HL-60/S4 (cell line): Measurements from ENCODE around the gene NLGN1.

Experiments used
- in situ Hi-C: fragments of 300-500 bp; cut with MboI; formaldehyde crosslinking; loops from 2 replicates; pipeline ENCODE4 v1.14.3; 2022; ENCODE audit warnings: low sequenced_read_pairs

Gene NLGN1

DNA sequence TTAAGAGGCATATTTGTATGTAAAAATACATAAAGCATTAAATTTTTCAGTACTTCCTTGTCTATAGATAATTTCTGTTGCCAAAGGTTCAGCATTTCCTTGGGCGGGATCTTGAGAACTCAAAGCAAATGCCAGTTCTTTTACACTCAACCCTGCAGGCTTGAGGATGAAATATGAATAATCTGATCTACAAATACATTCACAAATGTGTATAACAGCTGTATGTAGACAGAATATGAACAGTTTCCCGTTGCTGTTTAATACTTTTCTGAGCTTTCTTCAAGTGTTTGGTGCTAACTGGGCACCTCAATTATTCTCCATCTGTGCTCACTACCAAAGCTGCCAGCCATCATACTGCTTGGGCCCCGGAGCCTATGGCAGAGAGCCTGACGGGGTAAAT lies 661.3 kb downstream of the NLGN1 start:
- in situ Hi-C loops: no loop called here

DNA sequence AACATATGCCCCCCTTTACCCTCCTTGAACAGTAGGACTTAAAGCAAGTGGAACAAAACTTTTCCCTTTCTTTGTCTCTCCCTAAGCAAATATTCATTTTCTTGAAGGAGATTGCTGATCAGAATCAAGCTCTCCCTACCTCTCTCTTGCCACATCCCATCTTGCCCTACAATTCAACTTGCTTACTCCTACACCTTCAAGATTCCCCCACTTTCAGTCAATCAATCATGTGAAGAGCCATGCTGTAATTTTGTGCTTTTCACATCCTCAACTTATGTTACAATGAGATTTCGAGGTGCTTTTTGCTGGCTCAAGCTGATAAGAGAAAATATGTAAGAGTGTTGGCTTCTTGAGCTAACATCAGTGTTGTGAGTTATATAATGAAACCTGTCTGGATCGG lies 662.9 kb downstream of the NLGN1 start:
- in situ Hi-C loops: no loop called here

DNA sequence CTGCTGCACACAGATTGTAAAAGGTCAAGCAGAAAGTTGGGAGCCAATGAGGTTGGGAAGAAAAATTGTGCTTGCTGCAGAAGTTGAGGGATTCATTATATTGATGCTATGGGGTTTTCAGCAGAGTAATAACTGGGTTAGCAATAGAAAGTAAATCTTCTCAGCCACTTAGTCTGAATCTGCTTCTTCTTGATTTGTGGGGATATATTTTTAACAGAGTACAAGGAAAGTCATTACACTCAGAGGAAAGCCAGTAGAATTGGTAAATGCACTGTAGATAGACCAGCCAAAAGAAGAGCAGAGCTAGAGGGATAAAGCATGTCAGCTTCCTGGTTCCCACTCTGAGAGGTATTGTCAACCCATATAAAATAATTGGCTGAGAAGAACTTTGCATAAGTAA lies 663.6 kb downstream of the NLGN1 start:
- in situ Hi-C loops: no loop called here

DNA sequence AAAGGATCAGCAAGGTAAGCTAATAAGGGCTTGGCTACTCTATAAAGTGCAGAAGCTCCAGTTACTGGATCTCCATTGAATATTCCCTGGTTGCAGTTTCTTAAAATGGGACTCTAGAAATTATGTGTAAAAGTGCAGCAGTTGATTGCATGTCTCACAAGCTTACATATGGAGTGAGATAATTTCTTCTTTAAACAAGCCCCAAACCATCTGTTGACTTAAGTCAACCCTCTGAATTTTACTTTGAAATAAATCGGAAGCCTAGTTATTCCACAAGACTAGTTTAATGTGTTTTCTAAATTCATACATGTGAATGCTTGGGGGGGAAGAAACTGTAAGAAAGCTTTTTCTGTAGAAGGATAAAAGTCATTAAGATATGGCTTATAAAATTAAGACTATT lies 664.2 kb downstream of the NLGN1 start:
- in situ Hi-C loops: no loop called here

DNA sequence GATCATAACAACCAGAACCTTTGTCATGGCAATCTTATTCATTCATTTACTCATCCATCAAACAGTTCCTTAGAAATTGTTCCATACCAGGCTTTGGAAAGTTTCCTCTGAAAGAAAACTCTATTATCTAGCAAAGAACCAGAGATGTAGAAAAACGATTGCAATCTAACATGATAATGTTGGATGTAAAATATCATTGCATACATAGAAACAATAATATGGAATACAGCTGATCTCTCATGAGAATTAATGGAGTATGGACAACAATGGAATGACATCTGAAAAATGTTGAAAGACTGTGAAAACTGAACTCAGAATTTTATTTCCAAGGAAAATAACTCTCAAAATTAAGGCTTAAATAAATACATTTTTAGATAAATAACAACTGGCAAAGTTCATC lies 665.4 kb downstream of the NLGN1 start:
- in situ Hi-C loops: no loop called here

DNA sequence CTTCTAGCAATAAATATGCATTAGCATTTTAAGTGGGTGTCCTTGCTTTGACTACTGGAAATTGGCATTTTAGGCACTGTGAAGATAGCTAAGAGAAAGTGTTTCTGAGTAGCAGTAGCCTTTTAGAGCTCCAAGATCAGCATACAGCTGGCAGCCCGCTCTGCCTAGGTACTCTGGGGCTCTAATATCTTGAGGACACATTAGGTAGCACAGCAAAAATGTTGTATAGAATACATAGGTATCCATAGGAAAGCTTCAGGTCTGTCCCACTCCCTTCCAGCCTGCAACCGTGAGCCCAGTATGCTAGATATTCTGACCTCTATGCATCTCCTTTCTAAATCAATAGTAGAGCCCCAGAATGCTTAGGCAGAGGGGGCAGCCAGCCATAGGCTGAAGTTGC lies 670.5 kb downstream of the NLGN1 start:
- in situ Hi-C loops: no loop called here

DNA sequence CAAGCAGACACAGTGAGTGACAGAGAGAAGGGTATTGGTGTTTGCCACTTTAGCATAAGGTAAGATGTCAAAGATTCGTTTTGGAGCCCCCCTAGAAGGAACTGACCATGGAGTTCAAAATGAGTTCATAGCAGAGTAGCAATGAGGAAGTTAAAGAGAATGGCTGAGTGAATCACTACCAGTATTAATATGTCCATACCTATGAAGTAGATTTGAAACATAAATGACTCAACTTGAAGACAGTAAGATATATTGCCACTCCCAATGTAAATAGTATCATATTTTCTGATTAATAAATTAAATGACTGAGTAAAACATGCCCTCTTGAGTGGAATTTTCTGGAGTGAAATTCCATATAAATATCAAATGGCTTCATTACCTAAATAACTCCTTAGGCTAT lies 675.1 kb downstream of the NLGN1 start:
- in situ Hi-C loops: no loop called here

DNA sequence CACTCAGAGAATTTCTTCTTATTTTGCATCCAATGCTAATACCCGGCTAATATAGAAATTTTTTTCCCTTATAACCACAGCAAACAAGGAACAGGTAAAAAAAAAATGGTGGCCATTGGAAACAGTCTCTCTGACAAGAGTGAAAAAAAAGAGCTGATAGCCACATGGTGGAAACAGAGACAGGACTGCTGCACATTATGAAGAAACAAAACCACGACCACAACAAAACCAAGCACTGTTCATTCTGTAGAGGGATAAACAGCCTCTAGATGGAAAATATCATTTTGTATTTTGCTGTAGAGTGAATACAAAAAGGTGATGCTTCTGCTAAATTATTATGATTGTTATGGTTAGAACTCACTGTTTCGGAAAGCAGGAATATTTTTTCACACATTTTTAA lies 686.2 kb downstream of the NLGN1 start:
- in situ Hi-C loops: no loop called here

DNA sequence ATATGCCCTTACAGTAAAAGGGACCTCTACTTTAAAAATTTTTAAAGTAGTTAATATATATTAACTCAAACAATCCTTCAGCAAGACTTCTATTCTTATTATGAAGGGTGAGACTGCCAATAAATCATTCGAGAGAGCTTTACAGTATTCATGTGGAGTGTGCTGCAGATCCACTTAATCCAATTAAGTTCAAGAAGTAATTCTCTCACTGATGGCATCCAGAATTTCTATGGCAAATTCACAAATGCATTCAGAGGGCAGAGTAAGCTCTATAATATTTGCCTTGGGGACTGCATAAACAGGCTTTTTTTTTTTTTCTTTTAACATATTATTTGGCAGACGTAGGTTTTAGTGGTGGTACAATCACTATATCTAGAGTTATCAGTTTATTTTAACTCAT lies 692.0 kb downstream of the NLGN1 start:
- in situ Hi-C loops: no loop called here

DNA sequence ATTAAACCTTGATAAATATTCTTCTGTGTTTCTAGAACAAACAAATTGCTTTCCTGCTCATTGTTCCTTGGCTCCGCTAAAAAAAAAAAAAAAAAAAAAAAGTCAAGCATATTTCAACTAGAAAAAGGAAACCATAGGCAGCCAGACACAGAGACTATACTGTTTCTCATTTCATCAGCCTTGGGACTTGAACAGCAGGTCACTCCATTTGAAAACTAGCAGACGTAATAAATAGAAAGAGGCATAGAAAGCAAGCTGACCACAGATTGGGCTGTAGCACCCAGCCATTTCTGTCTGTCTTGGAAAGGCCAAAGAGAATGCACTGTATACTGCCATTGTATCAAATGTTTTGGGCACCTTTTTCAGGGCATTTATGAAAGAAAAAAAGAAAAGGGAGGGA lies 697.1 kb downstream of the NLGN1 start:
- in situ Hi-C loops: no loop called here

DNA sequence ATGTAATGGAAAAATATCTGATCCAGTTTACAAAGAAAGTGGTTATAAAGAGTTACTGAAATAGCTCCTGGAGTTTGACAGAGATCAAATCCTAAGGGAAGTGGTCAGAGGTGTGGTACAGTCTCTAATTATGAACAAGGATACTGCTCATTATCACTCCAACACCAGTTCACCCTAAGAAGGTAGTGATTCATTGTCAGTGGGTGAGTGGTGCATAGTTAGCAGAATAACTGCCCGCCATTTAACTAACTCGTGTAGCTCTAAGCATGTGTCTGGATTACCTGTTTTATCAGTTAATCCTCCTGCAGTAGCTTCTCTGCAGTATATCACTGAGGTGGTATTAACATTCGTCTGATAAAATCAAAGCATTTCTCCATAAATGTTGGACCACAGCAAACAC lies 700.1 kb downstream of the NLGN1 start:
- in situ Hi-C loops: no loop called here

DNA sequence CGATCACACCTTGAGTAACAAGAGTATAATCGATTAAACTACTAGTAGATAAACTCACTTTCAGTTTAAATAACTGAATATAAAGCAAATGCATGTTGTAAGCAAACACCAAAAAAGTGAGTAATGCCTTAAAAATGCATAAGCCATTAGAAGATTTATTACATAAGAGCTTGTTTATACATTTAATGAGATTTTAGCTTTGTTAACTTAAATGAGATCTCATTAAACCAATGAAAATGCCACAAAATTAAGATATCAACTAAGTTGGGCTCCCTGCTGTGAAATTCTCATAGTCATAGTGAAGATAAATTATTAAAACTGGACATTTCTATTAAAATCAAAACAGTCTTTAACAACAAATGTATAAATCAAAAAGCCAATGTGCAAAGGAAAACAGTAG lies 701.2 kb downstream of the NLGN1 start:
- in situ Hi-C loops: no loop called here

DNA sequence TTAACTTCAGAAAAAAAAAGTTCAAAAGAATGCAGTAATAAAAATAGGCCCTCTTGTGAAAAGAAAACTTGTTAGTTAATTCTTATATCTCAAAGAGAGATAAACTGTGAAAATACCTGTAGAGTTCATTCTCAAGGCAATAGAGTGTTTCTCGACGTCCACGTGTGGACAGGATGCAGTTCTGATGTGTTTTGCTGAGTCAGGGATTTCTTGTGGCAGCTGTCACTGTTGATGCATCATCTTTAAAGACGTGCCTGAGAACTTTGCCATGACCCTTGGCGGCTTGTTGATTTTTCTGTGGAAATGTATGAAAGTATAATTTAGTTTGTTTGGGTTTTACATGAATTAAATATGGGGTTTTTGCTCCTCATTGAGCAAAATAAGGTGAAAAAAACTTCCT lies 702.2 kb downstream of the NLGN1 start:
- in situ Hi-C loops: no loop called here

DNA sequence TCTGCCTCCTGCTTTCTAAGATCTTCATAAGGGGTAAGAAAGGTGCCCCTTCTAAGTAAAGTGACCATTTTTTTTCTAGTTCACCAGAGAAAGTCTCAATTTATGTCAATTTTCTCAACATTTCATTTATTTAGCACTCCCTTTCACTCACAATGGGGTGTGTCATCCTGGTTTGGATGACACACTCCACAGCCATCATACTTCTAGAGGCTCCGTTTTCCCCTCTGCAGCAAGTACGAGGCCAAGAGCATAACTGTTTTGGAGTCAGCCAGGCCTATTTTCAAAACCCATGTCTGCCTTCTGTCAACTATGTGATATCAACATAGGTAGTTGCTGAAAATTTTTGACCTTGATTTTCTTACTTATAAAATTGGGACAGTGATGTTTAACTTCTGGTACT lies 703.2 kb downstream of the NLGN1 start:
- in situ Hi-C loops: no loop called here

DNA sequence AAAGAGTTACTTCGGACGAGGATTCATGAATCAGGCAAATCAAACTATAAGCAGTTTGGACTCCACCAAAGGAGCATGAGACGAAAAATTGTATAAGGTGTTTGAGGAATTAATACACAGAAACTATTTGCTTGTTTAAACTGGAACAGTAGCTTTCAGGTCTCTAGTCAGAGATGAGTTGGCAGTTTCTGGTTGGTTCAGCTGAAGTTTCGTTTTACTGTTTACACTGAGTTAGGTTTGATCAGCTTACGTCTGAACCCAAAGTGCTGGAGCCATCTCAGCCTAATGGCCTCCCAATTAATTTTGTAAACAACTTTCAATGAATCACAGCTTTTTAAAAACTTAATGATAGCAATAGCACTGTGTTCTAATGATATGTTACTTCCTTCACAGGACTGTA lies 703.7 kb downstream of the NLGN1 start:
- in situ Hi-C loops: no loop called here

DNA sequence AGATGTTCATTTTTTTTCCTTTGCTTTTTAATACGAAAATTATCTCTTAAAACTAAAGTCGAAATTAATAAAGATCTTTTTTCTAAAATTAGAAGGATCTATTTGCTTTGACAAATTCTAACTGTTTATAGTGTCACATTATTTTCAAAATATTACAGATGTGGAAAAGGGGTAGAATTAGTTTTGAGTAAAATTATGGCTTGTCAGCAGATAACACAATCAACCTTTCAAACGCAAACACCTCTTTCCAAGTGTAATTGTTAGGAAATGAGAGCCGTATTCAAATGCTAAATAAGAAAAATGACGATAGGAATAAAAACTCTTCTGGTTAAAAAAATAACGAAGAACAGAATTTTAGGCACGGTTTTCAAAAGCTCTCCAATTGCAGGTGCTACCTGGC lies 704.7 kb downstream of the NLGN1 start:
- in situ Hi-C loops: no loop called here

DNA sequence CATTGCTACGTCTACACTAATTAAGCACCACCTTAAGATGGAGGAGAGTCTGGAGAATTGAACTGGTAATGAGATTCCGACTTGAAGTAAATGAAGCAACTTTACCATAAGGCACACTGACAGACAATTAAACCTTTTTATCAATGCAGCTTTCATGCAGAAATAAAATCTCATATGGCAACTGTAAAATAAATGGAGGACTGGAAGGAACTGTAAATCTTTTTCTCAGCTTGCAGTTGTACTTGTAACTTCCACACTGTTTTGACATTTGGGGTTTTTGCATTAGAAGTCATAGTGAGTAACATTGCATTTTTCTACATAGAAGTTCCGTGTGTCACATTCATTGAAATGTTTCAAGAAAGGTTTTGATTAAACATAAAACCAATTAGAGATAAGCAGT lies 705.3 kb downstream of the NLGN1 start:
- in situ Hi-C loops: no loop called here

DNA sequence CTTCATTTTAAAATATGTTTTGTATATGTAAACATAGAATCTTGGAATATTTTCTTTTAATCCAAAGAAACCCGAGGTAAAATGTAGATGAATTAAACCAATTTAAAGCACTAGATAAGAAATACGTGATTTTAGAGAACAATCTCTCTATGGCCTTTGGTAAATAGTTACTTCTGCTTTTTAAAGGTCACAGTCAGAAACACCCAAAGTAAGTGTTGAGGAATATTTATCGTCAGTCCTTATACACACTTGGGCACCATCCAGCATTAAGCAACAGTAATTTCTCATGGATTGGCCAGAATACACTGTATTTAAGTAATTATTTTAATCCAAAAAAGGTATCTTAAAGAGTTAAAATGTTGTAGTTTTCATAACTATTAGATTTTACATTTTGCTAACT lies 713.2 kb downstream of the NLGN1 start:
- in situ Hi-C loops: no loop called here

DNA sequence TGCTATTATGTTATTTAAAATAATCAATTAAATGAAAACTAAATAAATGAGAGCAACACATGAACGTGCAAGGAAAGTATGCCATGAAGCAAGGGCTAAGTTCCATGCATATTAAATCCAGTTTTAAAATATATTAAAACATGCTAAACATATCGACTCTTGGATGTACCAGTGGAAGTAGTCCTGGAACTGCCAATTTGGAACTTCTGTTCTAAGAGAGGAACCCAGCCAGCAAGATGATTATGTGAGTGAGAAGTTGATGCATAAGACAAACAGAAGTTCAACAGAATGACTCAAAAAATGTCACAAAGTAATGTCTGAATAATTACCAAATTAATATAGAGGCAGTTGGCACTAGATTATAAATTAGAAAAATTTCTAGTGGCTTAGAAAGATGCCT lies 714.2 kb downstream of the NLGN1 start:
- in situ Hi-C loops: no loop called here

DNA sequence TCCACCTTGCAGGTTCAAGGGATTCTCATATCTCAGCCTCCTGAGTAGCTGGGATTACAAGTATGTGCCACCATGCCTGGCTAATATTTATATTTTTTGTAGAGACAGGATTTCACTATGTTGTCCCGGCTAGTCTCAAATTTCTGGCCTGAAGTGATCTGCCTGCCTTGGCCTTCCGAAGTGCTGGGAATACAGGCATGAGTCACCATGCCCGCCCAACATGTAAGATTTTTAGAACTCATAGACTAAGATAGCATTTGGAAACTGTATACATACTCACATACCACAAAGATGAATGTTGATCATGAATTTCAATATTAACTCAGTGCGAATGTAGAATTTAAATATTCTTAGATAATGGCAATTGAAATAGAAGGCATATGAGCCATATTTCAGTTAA lies 718.9 kb downstream of the NLGN1 start:
- in situ Hi-C loops: no loop called here

DNA sequence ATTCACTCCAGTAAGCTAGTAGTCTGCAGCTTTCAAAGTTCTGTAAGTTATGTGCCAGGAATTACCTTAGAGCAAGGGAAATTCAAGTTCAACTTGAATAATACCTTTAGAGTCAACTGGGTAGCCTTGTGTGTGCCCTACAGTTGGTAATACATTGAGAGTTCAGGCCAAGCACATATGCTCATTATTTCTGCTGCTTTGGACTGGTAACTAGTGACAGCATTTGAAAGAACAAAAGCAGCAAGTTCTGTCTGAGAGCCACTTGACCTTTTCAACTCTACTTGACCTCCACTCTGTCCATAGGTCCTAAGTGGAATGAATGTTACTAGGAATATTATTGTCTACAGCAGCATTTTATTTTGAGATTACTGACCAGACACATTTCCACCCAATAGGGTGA lies 723.5 kb downstream of the NLGN1 start:
- in situ Hi-C loops: no loop called here

DNA sequence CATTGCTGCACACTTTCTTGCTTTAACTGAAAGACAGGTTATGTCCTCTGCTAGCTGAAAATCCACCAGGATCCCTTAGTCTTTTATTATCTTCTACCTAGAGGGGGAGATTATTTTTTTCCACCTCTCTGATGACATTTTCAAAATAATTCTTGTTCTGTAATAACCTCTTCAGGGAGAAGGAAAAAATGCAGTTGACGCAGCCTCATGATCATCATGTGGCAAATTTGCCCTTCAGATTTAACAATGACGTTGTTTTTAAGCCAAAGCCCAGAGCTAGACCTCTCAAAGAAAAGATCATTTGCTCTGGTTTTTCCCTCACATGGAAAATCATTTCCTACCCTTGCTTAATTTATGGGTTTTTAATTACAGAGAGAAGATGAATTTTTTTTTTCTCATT lies 724.9 kb downstream of the NLGN1 start:
- in situ Hi-C loops: no loop called here

DNA sequence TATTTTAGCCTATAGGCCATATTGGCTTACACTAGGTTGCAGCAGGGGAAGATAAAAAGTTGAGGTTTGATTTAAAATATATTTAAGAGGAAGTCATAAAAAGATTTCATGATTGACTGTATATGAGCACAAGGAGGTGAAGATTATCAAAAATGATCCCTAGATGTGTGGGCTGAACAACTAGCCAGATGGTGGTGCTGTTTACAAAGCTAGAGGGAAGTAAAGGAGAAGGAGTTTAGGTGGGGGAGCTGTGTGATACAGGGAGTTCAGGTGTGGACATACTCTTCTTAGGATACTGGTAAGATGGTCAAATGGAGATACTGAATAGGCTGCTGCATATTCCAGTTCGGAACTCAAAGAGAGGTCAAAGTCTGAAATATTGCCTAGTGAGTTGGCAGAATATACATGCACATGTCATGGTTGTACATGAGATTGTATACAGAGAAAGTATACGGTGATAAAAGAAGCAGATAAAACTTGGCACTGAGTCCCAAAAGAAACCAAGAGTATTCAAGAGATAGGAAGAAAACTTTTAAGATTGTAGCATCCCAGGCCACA lies 727.8 kb downstream of the NLGN1 start:
- in situ Hi-C loops: no loop called here
